Measurements from ENCODE around the gene LGALS4.
A peak's percentile ranks its signal among the peaks of the same experiment; 100 is the strongest.
"Not testable (repeated sequence)": the region's sequence is repeated elsewhere in the genome, so short reads cannot be mapped to it uniquely, and the experiment has no call there.

Gene LGALS4

GRCh38 chr19:38821230-38821825 lies 8.6 kb upstream of the LGALS4 start:
- not testable (repeated sequence) for DNase-seq (ENCODE audit: low spot score)

- DNase-seq (ENCODE audit: low spot score): peak; percentile 42
Observed at GRCh38 chr19:38819231-38819920, 6.6 kb upstream of the LGALS4 start.

GRCh38 chr19:38817081-38817480 lies 4.3 kb upstream of the LGALS4 start:
- DNase-seq (ENCODE audit: low spot score): no peak

- DNase-seq (ENCODE audit: low spot score): no peak
Observed at GRCh38 chr19:38816131-38816750, 3.5 kb upstream of the LGALS4 start.

- peak; percentile 73 for DNase-seq (ENCODE audit: low spot score)
Observed at GRCh38 chr19:38815059-38816001, 2.6 kb upstream of the LGALS4 start.

- DNase-seq (ENCODE audit: low spot score): not testable (repeated sequence)
Observed at GRCh38 chr19:38813932-38814331, 1.2 kb upstream of the LGALS4 start.

- DNase-seq (ENCODE audit: low spot score): no peak
Observed at GRCh38 chr19:38813323-38813722, 578 bp upstream of the LGALS4 start.

- DNase-seq (ENCODE audit: low spot score): peak; percentile 21
Observed at GRCh38 chr19:38812009-38812840, 520 bp downstream of the LGALS4 start.

GRCh38 chr19:38809592-38810252 lies 3.0 kb downstream of the LGALS4 start:
- no peak for DNase-seq (ENCODE audit: low spot score)

GRCh38 chr19:38808741-38809140 lies 4.0 kb downstream of the LGALS4 start:
- no peak for DNase-seq (ENCODE audit: low spot score)

- DNase-seq (ENCODE audit: low spot score): not testable (repeated sequence)
Observed at GRCh38 chr19:38807374-38808098, 5.2 kb downstream of the LGALS4 start.

GRCh38 chr19:38806371-38806770 lies 6.4 kb downstream of the LGALS4 start:
- peak; percentile 6 for DNase-seq (ENCODE audit: low spot score)

- peak; percentile 6 for DNase-seq (ENCODE audit: low spot score)
Observed at GRCh38 chr19:38805180-38805579, 7.6 kb downstream of the LGALS4 start.

- DNase-seq (ENCODE audit: low spot score): peak; percentile 4
Observed at GRCh38 chr19:38803543-38803942, 9.2 kb downstream of the LGALS4 start.

- no peak for DNase-seq (ENCODE audit: low spot score)
Observed at GRCh38 chr19:38801359-38802095, 11.2 kb downstream of the LGALS4 start.

- DNase-seq (ENCODE audit: low spot score): no peak
Observed at GRCh38 chr19:38800577-38801347, 12.0 kb downstream of the LGALS4 start.

GRCh38 chr19:38799104-38799503 lies 13.6 kb downstream of the LGALS4 start:
- DNase-seq (ENCODE audit: low spot score): no peak

GRCh38 chr19:38797781-38798180 lies 15.0 kb downstream of the LGALS4 start:
- DNase-seq (ENCODE audit: low spot score): not testable (repeated sequence)

- DNase-seq (ENCODE audit: low spot score): no peak
Observed at GRCh38 chr19:38796154-38796553, 16.6 kb downstream of the LGALS4 start.

Measured in iPS-NIHi11 (cell line).